ENCODE measurements around the gene KCNAB2. TPM values are rescaled to one million over a fixed set of nuclear protein-coding genes. Genes with fewer than 3 reads are reported as not detected.

KCNAB2 gene
- total RNA-seq, 1 experiment from 2014 or later = 10.3 TPM

DNA sequence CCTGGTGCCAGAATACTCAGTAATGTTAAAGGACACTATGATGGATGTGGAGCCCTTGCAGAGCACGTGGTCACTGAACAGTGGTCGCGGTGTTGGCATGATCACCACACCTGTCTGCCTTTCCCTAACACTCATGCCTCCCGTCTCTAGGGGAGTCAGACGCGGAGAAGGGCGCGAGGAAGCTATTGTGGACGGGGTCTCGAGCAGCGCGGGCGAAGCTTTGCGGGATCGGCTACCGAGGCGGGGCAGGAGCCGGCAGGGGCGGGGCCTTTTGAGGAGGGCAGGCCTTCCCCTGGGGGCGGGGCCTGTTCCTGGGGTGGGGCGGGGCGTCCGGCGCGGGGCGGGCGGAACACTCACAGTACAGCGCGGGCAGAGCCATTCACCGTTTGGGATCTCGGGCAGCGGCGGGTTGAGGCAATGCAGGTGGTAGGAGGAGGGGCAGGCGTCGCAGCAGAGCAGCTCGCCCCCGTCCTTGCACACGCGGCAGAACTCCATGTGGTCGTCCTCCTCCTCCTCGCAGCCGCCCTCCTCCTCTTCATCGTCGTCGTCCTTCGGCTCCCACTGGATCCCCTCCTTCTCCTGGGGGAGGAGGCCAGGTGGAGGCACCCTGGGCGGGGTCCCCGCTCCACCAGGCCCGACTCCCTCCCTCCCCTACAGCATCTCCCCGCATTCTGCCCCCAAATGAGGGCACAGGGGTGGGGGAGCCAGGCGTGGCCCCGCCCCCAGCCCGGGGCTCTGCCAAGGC lies 103.0 kb downstream of the KCNAB2 start (continued):
- TF ChIP-seq RELA (CRISPR knock-in tag; IDR thresholded peaks at IDR 0.05; ENCODE audit: borderline replicate concordance) (peak; percentile 57; the same call in 1 of the 2 replicates), ERG (CRISPR knock-in tag; IDR thresholded peaks at IDR 0.05) (no peak), TEAD4 (CRISPR knock-in tag; IDR thresholded peaks at IDR 0.05) (no peak), TCF7 (CRISPR knock-in tag; IDR thresholded peaks at IDR 0.05; ENCODE audit: low read depth) (peak; percentile 63; the same call in 1 of the 2 replicates), ELF4 (CRISPR knock-in tag; IDR thresholded peaks at IDR 0.05; ENCODE audit: low read depth) (0 out of 2 replicates have a peak, but pooled peaks have one; percentile 31), ATF1 (CRISPR knock-in tag; IDR thresholded peaks at IDR 0.05) (no peak), NFATC4 (CRISPR knock-in tag; IDR thresholded peaks at IDR 0.05) (no peak), ZNF317 (CRISPR knock-in tag; IDR thresholded peaks at IDR 0.05; ENCODE audit: borderline replicate concordance, low read depth) (no peak), CREM (CRISPR knock-in tag; IDR thresholded peaks at IDR 0.05) (no peak), KAT7 (CRISPR knock-in tag; IDR thresholded peaks at IDR 0.05; ENCODE audit: borderline replicate concordance) (no peak), FOXP1 (CRISPR knock-in tag; IDR thresholded peaks at IDR 0.05; ENCODE audit: borderline replicate concordance) (peak; percentile 58; the same call in 1 of the 2 replicates), ZNF416 (CRISPR knock-in tag; IDR thresholded peaks at IDR 0.05) (no peak), FOXJ3 (CRISPR knock-in tag; IDR thresholded peaks at IDR 0.05; ENCODE audit: borderline replicate concordance) (no peak), ZNF423 (CRISPR knock-in tag; IDR thresholded peaks at IDR 0.05) (no peak), TEAD1 (CRISPR knock-in tag; IDR thresholded peaks at IDR 0.05) (0 out of 2 replicates have a peak, but pooled peaks have one; percentile 43), ZNF263 (CRISPR knock-in tag; IDR thresholded peaks at IDR 0.05; ENCODE audit: low read depth) (peak; percentile 78), SMAD3 (CRISPR knock-in tag; IDR thresholded peaks at IDR 0.05; ENCODE audit: borderline replicate concordance) (peak; percentile 49; the same call in 1 of the 2 replicates), GRHL2 (CRISPR knock-in tag; IDR thresholded peaks at IDR 0.05; ENCODE audit: insufficient replicate concordance, severe bottlenecking) (no peak), CREB1 (CRISPR knock-in tag; IDR thresholded peaks at IDR 0.05) (no peak), E2F1 (CRISPR knock-in tag; IDR thresholded peaks at IDR 0.05) (no peak), TP53 (CRISPR knock-in tag; IDR thresholded peaks at IDR 0.05) (peak; percentile 25; the same call in 1 of the 2 replicates), ZNF138 (CRISPR knock-in tag; conservative IDR thresholded peaks at IDR 0.05) (no peak), CDX4 (CRISPR knock-in tag; IDR thresholded peaks at IDR 0.05; ENCODE audit: borderline replicate concordance) (no peak), SMAD4 (CRISPR knock-in tag; IDR thresholded peaks at IDR 0.05) (no peak), EMX1 (CRISPR knock-in tag; IDR thresholded peaks at IDR 0.05) (no peak)
- TF ChIP-seq, protein P1, sequence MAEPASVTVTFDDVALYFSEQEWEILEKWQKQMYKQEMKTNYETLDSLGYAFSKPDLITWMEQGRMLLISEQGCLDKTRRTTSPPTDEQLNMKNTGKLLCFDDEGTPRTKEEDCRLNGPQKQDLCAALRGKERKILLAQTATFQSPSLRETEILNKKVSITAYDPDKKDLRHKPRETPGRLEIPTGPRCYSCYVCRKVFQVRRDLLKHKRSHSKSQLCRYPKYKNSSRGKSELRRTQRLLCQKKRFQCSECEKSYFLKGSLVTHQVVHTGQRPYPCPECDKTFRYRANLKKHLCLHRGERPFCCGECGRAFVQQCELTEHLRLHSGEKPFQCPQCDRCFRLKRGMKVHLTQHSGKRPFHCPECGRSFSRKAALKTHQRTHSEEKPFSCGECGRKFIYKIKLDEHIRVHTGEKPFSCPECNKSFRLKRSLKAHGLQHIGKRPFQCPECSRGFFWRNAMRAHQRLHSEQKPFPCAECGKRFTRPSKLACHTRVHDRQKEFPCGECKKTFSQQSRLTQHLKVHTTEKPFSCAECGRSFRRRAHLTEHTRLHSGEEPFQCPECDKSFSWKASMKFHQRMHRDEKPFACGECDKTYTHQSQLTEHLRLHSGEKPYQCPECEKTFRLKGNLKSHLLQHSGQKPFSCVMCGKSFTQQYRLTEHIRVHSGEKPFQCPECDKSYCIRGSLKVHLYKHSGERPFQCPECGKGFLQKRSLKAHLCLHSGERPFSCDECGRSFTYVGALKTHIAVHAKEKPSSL (CRISPR knock-in tag; conservative IDR thresholded peaks at IDR 0.05) = no peak
- TF ChIP-seq, protein P2, sequence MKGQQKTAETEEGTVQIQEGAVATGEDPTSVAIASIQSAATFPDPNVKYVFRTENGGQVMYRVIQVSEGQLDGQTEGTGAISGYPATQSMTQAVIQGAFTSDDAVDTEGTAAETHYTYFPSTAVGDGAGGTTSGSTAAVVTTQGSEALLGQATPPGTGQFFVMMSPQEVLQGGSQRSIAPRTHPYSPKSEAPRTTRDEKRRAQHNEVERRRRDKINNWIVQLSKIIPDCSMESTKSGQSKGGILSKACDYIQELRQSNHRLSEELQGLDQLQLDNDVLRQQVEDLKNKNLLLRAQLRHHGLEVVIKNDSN (CRISPR knock-in tag; IDR thresholded peaks at IDR 0.05) = peak; percentile 30; the same call in 1 of the 2 replicates
- TF ChIP-seq, protein P3, sequence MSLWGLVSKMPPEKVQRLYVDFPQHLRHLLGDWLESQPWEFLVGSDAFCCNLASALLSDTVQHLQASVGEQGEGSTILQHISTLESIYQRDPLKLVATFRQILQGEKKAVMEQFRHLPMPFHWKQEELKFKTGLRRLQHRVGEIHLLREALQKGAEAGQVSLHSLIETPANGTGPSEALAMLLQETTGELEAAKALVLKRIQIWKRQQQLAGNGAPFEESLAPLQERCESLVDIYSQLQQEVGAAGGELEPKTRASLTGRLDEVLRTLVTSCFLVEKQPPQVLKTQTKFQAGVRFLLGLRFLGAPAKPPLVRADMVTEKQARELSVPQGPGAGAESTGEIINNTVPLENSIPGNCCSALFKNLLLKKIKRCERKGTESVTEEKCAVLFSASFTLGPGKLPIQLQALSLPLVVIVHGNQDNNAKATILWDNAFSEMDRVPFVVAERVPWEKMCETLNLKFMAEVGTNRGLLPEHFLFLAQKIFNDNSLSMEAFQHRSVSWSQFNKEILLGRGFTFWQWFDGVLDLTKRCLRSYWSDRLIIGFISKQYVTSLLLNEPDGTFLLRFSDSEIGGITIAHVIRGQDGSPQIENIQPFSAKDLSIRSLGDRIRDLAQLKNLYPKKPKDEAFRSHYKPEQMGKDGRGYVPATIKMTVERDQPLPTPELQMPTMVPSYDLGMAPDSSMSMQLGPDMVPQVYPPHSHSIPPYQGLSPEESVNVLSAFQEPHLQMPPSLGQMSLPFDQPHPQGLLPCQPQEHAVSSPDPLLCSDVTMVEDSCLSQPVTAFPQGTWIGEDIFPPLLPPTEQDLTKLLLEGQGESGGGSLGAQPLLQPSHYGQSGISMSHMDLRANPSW (CRISPR knock-in tag; conservative IDR thresholded peaks at IDR 0.05; ENCODE audit: low read depth) = no peak
- TF ChIP-seq, protein P4, sequence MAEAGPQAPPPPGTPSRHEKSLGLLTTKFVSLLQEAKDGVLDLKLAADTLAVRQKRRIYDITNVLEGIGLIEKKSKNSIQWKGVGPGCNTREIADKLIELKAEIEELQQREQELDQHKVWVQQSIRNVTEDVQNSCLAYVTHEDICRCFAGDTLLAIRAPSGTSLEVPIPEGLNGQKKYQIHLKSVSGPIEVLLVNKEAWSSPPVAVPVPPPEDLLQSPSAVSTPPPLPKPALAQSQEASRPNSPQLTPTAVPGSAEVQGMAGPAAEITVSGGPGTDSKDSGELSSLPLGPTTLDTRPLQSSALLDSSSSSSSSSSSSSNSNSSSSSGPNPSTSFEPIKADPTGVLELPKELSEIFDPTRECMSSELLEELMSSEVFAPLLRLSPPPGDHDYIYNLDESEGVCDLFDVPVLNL (CRISPR knock-in tag; IDR thresholded peaks at IDR 0.05; ENCODE audit: borderline replicate concordance, low read depth) = no peak

Data from WTC11 (cell line).